Stimulated activated naive CD8-positive, alpha-beta T cell treated with anti-CD3 and anti-CD28 coated beads, Interleukin-15, amount 100 ng/mL, for 72 hours (primary cell): ENCODE results near the gene TBL1X.

ENCODE experiments used
- ATAC-seq: fragments of 150-1000 bp; cut with Tn5 transposase; 2 replicates; pipeline ENCODE4 v1.10.0; 2021; ENCODE audit warnings: mild to moderate bottlenecking, moderate library complexity
- DNase-seq, 2 donors: peaks; one replicate each; pipeline ENCODE4 v3.0.0; 2021 to 2022
- H3K27ac Mint-ChIP-seq, 2 donors: one replicate each; pipeline ENCODE4 v1.8.0; 2022; ENCODE audit warnings: mild to moderate bottlenecking in 2 of 2, mixed read lengths in 2 of 2, moderate library complexity in 2 of 2
- H3K27me3 Mint-ChIP-seq: one replicate; pipeline ENCODE4 v1.8.0; 2022; ENCODE audit warnings: mixed read lengths
- H3K4me1 Mint-ChIP-seq: one replicate; pipeline ENCODE4 v1.8.0; 2022; ENCODE audit warnings: mild to moderate bottlenecking, mixed read lengths
- H3K4me3 Mint-ChIP-seq, 2 donors: one replicate each; pipeline ENCODE4 v1.8.0; 2022; ENCODE audit warnings: mild to moderate bottlenecking in 2 of 2, mixed read lengths in 2 of 2, moderate library complexity in 1 of 2
- H3K9me3 Mint-ChIP-seq, 2 donors: one replicate each; pipeline ENCODE4 v1.8.0; 2022; ENCODE audit warnings: mixed read lengths in 2 of 2

TBL1X gene

GRCh38 chrX:9604111-9604907 is 139.5 kb downstream of the TBL1X start:
- ATAC-seq = no peak
- Mint-ChIP-seq H3K4me1 (peaks cover 11% of the 10 kb centered on the region), H3K4me3 (no peak overlapping the region), H3K27ac (no peak overlapping the region), H3K27me3 (no peaks in the 10 kb centered on the region), H3K9me3 (no peaks in the 10 kb centered on the region)
- no peak for DNase-seq

- no peak overlapping the region for H3K27ac Mint-ChIP-seq
- ATAC-seq (no peak), DNase-seq (no peak)
- no peak overlapping the region for H3K4me3 Mint-ChIP-seq
- H3K27me3 Mint-ChIP-seq = no peaks in the 10 kb centered on the region
- no peaks in the 10 kb centered on the region for H3K9me3 Mint-ChIP-seq
- H3K4me1 Mint-ChIP-seq = peaks cover 14% of the 10 kb centered on the region
These were observed 140.0 kb downstream of the TBL1X start for GRCh38 chrX:9604908-9605306.

GRCh38 chrX:9605484-9605883 is 140.6 kb downstream of the TBL1X start:
- H3K4me3 Mint-ChIP-seq = no peak overlapping the region
- H3K27ac Mint-ChIP-seq = no peak overlapping the region
- no peaks in the 10 kb centered on the region for H3K27me3 Mint-ChIP-seq
- no peaks in the 10 kb centered on the region for H3K9me3 Mint-ChIP-seq
- H3K4me1 Mint-ChIP-seq = peaks cover 14% of the 10 kb centered on the region
- ATAC-seq (no peak), DNase-seq (no peak)

DNA sequence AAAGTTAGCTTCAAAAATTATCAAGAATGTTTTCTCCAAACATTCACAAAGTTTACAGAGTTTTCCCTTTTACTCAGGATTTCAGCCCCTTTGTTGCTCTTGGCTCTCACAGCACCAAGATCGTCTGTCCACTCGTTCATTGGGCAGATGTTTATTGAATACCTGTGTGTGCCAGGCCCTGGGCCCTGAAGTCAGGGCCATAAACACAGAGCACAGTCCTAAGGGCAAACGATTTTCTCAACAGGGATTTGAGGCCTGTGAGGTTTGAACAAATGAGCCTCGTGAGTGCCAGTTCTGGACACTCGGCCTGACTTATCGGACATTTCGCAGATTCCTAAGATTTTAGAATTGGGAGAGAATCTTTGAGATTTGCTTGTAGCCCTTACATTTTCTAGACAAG is 142.1 kb downstream of the TBL1X start:
- Mint-ChIP-seq H3K4me1 (peaks cover 5% of the 10 kb centered on the region), H3K4me3 (no peak overlapping the region), H3K9me3 (no peaks in the 10 kb centered on the region), H3K27me3 (no peaks in the 10 kb centered on the region), H3K27ac (no peak overlapping the region)
- DNase-seq (no peak), ATAC-seq (no peak)

DNA sequence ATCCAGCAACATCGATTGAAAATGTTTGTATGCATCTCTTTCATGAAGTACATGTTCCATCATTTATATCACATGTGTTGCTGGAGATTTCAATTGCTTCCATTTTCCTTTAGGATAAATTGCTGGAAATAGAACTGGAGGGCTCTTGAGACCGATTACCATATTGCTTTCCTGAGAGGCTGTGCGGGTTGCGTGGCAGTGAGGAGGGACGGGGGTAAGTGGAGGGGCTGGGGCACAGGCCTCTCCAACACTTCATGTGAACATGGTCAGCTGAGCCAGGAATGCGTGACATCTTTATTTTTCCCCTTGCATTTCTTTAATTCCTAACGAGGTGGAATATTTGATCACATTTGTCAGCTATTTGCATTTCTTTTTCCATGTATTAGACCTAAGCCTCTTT is 144.6 kb downstream of the TBL1X start:
- H3K27me3 Mint-ChIP-seq = no peaks in the 10 kb centered on the region
- DNase-seq (no peak), ATAC-seq (no peak)
- H3K27ac Mint-ChIP-seq = no peak overlapping the region
- H3K9me3 Mint-ChIP-seq = no peaks in the 10 kb centered on the region
- peaks cover 5% of the 10 kb centered on the region for H3K4me1 Mint-ChIP-seq
- H3K4me3 Mint-ChIP-seq = no peak overlapping the region

DNA sequence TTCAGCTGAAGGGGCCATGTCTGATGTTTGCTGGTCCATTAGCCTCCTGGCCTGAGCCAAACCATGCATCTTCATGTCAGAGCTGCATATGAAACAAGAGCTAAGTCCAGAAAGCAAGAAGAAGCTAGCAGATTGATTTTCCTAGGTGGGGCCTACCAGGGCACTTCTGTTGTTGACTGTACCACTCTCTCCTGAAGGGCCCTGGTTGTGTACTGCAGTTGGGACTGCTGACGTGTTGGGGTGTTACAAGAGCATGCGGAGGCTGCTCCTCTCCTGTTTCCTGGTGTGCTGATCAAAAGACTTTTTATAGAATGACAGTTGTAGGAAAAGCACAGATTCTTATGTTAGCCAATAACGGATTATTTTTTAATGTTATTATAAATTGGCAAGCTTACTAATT is 145.1 kb downstream of the TBL1X start:
- Mint-ChIP-seq H3K9me3 (no peaks in the 10 kb centered on the region), H3K4me1 (peaks cover 5% of the 10 kb centered on the region), H3K4me3 (no peak overlapping the region), H3K27ac (no peak overlapping the region), H3K27me3 (no peaks in the 10 kb centered on the region)
- ATAC-seq (no peak), DNase-seq (no peak)

- H3K27ac Mint-ChIP-seq = no peak overlapping the region
- H3K9me3 Mint-ChIP-seq = no peaks in the 10 kb centered on the region
- H3K4me3 Mint-ChIP-seq = no peak overlapping the region
- DNase-seq (no peak), ATAC-seq (no peak)
- no peaks in the 10 kb centered on the region for H3K27me3 Mint-ChIP-seq
- peaks cover 5% of the 10 kb centered on the region for H3K4me1 Mint-ChIP-seq
These were observed 146.0 kb downstream of the TBL1X start for GRCh38 chrX:9610771-9611392.

DNA sequence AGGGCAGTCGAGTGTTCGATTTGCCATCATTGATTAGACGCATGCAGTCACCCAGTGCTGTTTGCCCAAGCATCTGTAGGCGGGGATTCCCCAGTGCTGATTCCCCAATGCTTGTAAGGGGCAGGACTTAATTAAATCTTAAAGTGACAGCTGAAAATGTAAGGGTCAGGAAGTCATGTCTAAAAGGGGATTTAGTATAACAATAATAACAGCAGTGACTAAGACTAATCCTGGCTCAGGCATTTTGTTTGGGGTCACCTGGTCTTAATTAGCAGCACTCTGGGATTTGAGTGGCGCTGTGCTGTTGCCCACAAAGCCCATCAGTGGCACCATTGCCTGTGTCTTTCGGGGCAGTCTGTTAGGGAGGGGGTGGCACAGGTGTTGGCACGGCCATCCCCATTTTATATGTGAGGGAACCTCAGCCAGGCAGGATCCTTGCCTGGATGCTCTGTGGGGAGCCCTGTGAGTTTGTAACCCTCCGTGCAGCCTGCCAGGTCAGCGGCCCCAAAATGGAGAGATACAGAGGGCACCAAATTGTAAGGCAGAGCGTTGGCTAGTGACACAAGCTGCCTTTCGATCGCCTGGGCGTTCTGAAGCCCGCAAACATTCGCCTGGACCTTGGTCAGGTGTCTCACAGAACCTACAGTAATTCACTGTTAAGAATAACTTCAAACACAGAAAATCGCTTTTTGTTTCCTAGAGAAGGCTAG is 146.7 kb downstream of the TBL1X start:
- DNase-seq (no peak), ATAC-seq (no peak)
- no peak overlapping the region for H3K4me3 Mint-ChIP-seq
- H3K27ac Mint-ChIP-seq = no peak overlapping the region
- no peaks in the 10 kb centered on the region for H3K9me3 Mint-ChIP-seq
- no peaks in the 10 kb centered on the region for H3K27me3 Mint-ChIP-seq
- H3K4me1 Mint-ChIP-seq = peaks cover 5% of the 10 kb centered on the region

DNA sequence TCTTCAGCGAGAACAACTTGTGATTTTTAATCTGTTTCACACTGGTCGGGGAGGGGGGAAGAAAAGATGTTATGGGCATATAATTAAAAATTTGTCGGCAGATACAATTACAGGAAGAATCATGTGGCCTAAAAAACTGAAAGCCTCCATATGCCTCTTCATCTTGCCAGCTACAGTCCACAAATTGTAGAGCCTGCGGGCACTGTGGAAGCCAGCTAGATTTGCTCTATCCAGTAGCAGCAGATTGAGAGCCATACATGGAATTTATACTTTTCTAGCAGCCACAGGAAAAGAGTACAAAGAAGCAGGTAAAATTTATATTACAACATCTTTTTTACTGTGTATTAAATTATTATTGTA is 147.3 kb downstream of the TBL1X start:
- no peak overlapping the region for H3K27ac Mint-ChIP-seq
- H3K4me3 Mint-ChIP-seq = no peak overlapping the region
- DNase-seq = no peak
- H3K4me1 Mint-ChIP-seq = peaks cover 5% of the 10 kb centered on the region
- no peaks in the 10 kb centered on the region for H3K9me3 Mint-ChIP-seq
- no peaks in the 10 kb centered on the region for H3K27me3 Mint-ChIP-seq
- no peak for ATAC-seq

- no peak overlapping the region for H3K4me3 Mint-ChIP-seq
- no peak for ATAC-seq
- H3K27me3 Mint-ChIP-seq = no peaks in the 10 kb centered on the region
- DNase-seq = no peak
- no peaks in the 10 kb centered on the region for H3K9me3 Mint-ChIP-seq
- H3K4me1 Mint-ChIP-seq = peaks cover 15% of the 10 kb centered on the region
- peak overlapping the region in 1 of 2 donors; percentile 19 for H3K27ac Mint-ChIP-seq
These were observed 149.2 kb downstream of the TBL1X start for GRCh38 chrX:9614016-9614415.

DNA sequence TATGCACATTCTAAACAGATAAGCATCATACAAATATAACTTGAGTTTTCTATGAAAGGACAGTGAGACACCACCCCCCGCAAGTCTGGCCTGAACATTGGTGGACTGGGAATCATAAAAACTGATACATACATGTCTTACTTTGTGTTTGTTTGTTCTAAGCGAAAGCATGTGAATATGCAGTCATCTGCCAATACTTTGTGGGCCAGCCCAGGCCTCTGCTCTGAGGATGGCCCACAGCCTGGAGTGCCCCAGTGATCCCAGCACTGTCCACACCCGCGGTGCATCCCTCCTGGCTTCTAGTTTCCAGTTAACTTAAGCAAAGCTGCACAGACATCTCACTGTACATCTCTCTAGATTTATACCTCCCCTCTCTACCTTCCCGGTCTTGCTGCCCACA is 154.3 kb downstream of the TBL1X start:
- Mint-ChIP-seq H3K27me3 (no peaks in the 10 kb centered on the region), H3K27ac (peak overlapping the region in 1 of 2 donors; percentile 26), H3K9me3 (no peaks in the 10 kb centered on the region), H3K4me1 (peaks cover 54% of the 10 kb centered on the region), H3K4me3 (no peak overlapping the region)
- no peak for DNase-seq
- no peak for ATAC-seq

DNA sequence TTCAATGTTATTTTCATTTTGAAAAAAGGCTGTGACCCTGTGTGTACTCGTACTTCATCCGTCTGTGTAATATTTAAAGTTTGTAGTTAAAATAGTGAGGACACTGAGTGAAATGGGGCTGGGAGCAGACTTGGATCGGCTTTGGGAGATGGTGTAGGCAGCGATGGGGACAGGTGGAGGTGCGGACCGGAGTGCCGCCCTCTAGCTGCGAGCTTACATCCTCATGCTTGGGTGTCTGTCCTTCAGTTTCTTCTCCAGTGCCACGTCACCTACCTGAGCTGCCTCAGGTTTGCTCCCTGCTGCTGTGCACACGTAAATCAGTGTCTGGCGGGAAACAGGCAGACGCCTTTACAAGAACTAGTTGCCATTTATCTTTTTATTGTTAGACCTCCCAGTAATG is 154.7 kb downstream of the TBL1X start:
- peak overlapping the region in 1 of 2 donors; percentile 26 for H3K27ac Mint-ChIP-seq
- ATAC-seq (no peak), DNase-seq (no peak)
- no peaks in the 10 kb centered on the region for H3K9me3 Mint-ChIP-seq
- H3K27me3 Mint-ChIP-seq = no peaks in the 10 kb centered on the region
- H3K4me1 Mint-ChIP-seq = peaks cover 59% of the 10 kb centered on the region
- H3K4me3 Mint-ChIP-seq = no peak overlapping the region

DNA sequence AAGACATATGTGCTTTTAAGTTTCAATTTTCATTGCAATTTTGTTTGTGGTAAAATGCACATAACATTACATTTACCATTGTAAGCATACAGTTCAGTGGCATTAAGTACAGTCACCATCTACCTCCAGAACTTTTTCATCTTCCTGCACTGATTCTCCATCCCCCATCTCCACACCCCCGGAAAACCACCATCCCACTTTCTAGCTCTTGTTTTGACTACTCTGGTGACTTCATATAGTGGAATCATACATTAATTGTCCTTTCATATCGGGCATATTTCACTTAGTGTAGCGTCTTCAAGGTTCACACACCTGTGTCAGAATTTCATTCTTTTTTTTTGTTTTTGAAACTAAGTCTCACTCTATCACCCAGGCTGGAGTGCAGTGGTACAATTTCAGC is 157.3 kb downstream of the TBL1X start:
- H3K27me3 Mint-ChIP-seq = no peaks in the 10 kb centered on the region
- DNase-seq = no peak
- no peaks in the 10 kb centered on the region for H3K9me3 Mint-ChIP-seq
- peak overlapping the region in 1 of 2 donors; percentile 47 for H3K4me3 Mint-ChIP-seq
- peak; percentile 46 for ATAC-seq
- H3K4me1 Mint-ChIP-seq = peaks cover 68% of the 10 kb centered on the region
- H3K27ac Mint-ChIP-seq = peak overlapping the region in 1 of 2 donors; percentile 42

- H3K27ac Mint-ChIP-seq = no peak overlapping the region
- H3K27me3 Mint-ChIP-seq = no peaks in the 10 kb centered on the region
- peaks cover 42% of the 10 kb centered on the region for H3K4me1 Mint-ChIP-seq
- ATAC-seq (no peak), DNase-seq (no peak)
- no peaks in the 10 kb centered on the region for H3K9me3 Mint-ChIP-seq
- H3K4me3 Mint-ChIP-seq = no peak overlapping the region
These were observed 161.5 kb downstream of the TBL1X start for GRCh38 chrX:9626379-9626778.

DNA sequence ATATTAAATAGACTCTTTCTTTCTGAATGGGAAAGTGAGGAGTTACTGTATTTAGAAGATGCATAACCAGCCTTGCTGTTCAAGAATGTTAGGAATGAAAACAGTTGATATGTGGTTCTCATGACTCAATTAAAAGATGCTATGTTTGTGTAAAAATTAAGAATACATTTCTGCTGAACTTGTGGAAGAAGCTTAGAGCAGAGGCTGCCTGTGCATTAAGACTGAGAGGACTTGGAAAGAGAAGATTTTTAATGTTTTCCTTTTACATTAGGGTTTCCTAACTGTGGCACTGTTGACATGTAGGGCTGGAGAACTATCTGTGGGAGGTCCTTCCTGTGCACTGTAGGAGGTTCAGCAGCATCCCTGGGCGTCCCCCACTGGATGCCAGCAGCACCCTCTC is 163.1 kb downstream of the TBL1X start:
- no peak for DNase-seq
- Mint-ChIP-seq H3K4me3 (no peak overlapping the region), H3K4me1 (peaks cover 31% of the 10 kb centered on the region), H3K9me3 (no peaks in the 10 kb centered on the region), H3K27ac (no peak overlapping the region), H3K27me3 (no peaks in the 10 kb centered on the region)
- no peak for ATAC-seq

DNA sequence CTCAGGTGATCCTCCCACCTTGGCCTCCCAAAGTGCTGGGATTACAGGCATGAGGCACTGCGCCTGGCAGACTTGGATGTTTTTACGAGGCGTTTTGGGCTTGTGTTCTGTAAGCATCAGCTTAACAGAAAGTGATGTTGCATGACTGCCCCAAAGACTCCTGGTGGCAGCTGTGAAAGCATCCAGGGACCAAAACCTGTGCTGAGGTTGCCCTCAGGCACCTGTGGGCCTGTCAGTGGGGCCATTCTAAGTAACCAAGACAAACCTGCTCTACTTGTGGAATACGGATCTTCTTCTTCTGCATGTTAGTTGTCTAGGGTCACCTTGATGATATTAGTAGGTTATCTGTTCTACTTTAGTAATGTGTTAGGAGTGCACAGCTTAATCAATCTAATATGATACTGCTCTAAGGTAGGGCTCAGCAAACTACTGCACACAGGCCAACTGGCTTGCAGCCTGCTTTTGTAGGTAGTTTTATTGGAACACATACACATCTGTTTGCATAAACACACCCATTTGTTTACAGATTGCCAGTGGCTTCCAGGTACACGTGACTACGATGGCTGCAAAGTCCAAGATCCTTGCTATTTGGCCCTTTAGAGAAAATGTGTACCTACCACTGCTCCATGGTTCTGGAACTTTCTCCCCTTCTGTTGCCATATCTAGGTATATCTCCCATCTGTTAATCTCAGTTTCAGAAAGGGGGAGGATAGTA is 164.1 kb downstream of the TBL1X start:
- no peak overlapping the region for H3K4me3 Mint-ChIP-seq
- H3K4me1 Mint-ChIP-seq = peaks cover 22% of the 10 kb centered on the region
- no peaks in the 10 kb centered on the region for H3K27me3 Mint-ChIP-seq
- DNase-seq (no peak), ATAC-seq (no peak)
- H3K9me3 Mint-ChIP-seq = no peaks in the 10 kb centered on the region
- no peak overlapping the region for H3K27ac Mint-ChIP-seq
